HK-2 (cell line): ENCODE data around the gene LRP6.
A peak's percentile ranks its signal among the peaks of the same experiment; 100 is the strongest.
"Not testable (repeated sequence)": the region's sequence is repeated elsewhere in the genome, so short reads cannot be mapped to it uniquely, and the experiment has no call there.

Experiments
- DNase-seq: peaks from one replicate; pipeline ENCODE4 v3.0.0-alpha.2; 2018; ENCODE audit not compliant: unreplicated experiment

LRP6 gene

GRCh38 chr12:12265571-12266388 lies 1.1 kb downstream of the LRP6 start:
- peak; percentile 19 for DNase-seq

GRCh38 chr12:12265035-12265434 lies 1.8 kb downstream of the LRP6 start:
- no peak for DNase-seq

- DNase-seq: no peak
Observed at GRCh38 chr12:12263909-12264308, 2.9 kb downstream of the LRP6 start.

GRCh38 chr12:12256291-12256757 lies 10.5 kb downstream of the LRP6 start:
- DNase-seq: not testable (repeated sequence)

GRCh38 chr12:12254553-12254952 lies 12.3 kb downstream of the LRP6 start:
- DNase-seq: no peak

GRCh38 chr12:12249216-12250050 lies 17.4 kb downstream of the LRP6 start:
- no peak for DNase-seq

GRCh38 chr12:12247584-12247983 lies 19.3 kb downstream of the LRP6 start:
- DNase-seq: no peak

GRCh38 chr12:12244341-12244740 lies 22.5 kb downstream of the LRP6 start:
- no peak for DNase-seq

- no peak for DNase-seq
Observed at GRCh38 chr12:12240662-12241340, 26.0 kb downstream of the LRP6 start.

- no peak for DNase-seq
Observed at GRCh38 chr12:12239127-12239526, 27.7 kb downstream of the LRP6 start.

GRCh38 chr12:12238605-12239004 lies 28.2 kb downstream of the LRP6 start:
- DNase-seq: no peak

- DNase-seq: no peak
Observed at GRCh38 chr12:12236896-12237295, 29.9 kb downstream of the LRP6 start.

- DNase-seq: no peak
Observed at GRCh38 chr12:12230275-12230674, 36.6 kb downstream of the LRP6 start.

- DNase-seq: no peak
Observed at GRCh38 chr12:12229556-12230092, 37.2 kb downstream of the LRP6 start.

- no peak for DNase-seq
Observed at GRCh38 chr12:12228402-12228801, 38.4 kb downstream of the LRP6 start.

- no peak for DNase-seq
Observed at GRCh38 chr12:12226187-12226586, 40.7 kb downstream of the LRP6 start.

GRCh38 chr12:12224240-12224940 lies 42.5 kb downstream of the LRP6 start:
- DNase-seq: no peak

GRCh38 chr12:12221560-12221959 lies 45.3 kb downstream of the LRP6 start:
- DNase-seq: no peak

- no peak for DNase-seq
Observed at GRCh38 chr12:12219664-12220063, 47.2 kb downstream of the LRP6 start.

GRCh38 chr12:12217018-12217359 lies 49.9 kb downstream of the LRP6 start:
- DNase-seq: no peak

- no peak for DNase-seq
Observed at GRCh38 chr12:12216349-12217017, 50.4 kb downstream of the LRP6 start.
